SU-DHL-6 (cell line): ENCODE measurements around the gene C1QTNF6.

ENCODE experiments used
- CTCF ChIP-seq: fragments of 200-600 bp; sonication (generic); IDR thresholded peaks from one replicate; pipeline ENCODE4 v1.5.1; 2017; ENCODE audit warnings: antibody characterized with exemption, mild to moderate bottlenecking, low read length, moderate library complexity; ENCODE audit not compliant: insufficient read depth, poor library complexity, severe bottlenecking
- EZH2phosphoT487 ChIP-seq: fragments of 200-600 bp; sonication (generic), shearing (Covaris generic); conservative IDR thresholded peaks from 2 replicates; pipeline ENCODE4 v1.6.1; 2018; ENCODE audit warnings: mild to moderate bottlenecking, antibody characterized with exemption, low read length, moderate library complexity, mixed read lengths

GRCh38 chr22:37231406-37232139 is 43.5 kb upstream of the C1QTNF6 start:
- no peak for TF ChIP-seq CTCF
- TF ChIP-seq EZH2phosphoT487: no peak
